Stimulated activated CD8-positive, alpha-beta memory T cell treated with anti-CD3 and anti-CD28 coated beads, Interleukin-15, amount 100 ng/mL, for 48 hours (primary cell): ENCODE measurements around the gene ABCC5.

Experiments
- DNase-seq, 2 donors: peaks; one replicate each; pipeline ENCODE4 v3.0.0-alpha.2; 2020; ENCODE audit warnings: low read depth in 2 of 2

The ABCC5 gene

GRCh38 chr3:183975981-183976662 lies 41.6 kb downstream of the ABCC5 start:
- DNase-seq = no peak

GRCh38 chr3:183968666-183969245 lies 48.9 kb downstream of the ABCC5 start:
- DNase-seq = no peak

GRCh38 chr3:183967693-183968092 lies 50.0 kb downstream of the ABCC5 start:
- DNase-seq = no peak

- DNase-seq = no peak
These were observed 51.3 kb downstream of the ABCC5 start for GRCh38 chr3:183966361-183966791.

GRCh38 chr3:183962807-183963206 lies 54.9 kb downstream of the ABCC5 start:
- no peak for DNase-seq

- no peak for DNase-seq
These were observed 58.5 kb downstream of the ABCC5 start for GRCh38 chr3:183959214-183959613.

GRCh38 chr3:183958775-183959174 lies 58.9 kb downstream of the ABCC5 start:
- no peak for DNase-seq

- DNase-seq = no peak
These were observed 59.5 kb downstream of the ABCC5 start for GRCh38 chr3:183958226-183958625.

- no peak for DNase-seq
These were observed 62.8 kb downstream of the ABCC5 start for GRCh38 chr3:183954875-183955274.

GRCh38 chr3:183953471-183954070 lies 64.1 kb downstream of the ABCC5 start:
- DNase-seq = no peak

- DNase-seq = no peak
These were observed 66.2 kb downstream of the ABCC5 start for GRCh38 chr3:183951459-183951858.

- no peak for DNase-seq
These were observed 68.0 kb downstream of the ABCC5 start for GRCh38 chr3:183949690-183950089.

GRCh38 chr3:183946037-183946436 lies 71.6 kb downstream of the ABCC5 start:
- no peak for DNase-seq

GRCh38 chr3:183944775-183945174 lies 72.9 kb downstream of the ABCC5 start:
- DNase-seq = no peak

GRCh38 chr3:183943739-183944138 lies 73.9 kb downstream of the ABCC5 start:
- no peak for DNase-seq

- DNase-seq = no peak
These were observed 76.5 kb downstream of the ABCC5 start for GRCh38 chr3:183941216-183941615.

- no peak for DNase-seq
These were observed 79.9 kb downstream of the ABCC5 start for GRCh38 chr3:183937601-183938286.

GRCh38 chr3:183933160-183933559 lies 84.5 kb downstream of the ABCC5 start:
- DNase-seq = no peak

- DNase-seq = no peak
These were observed 85.8 kb downstream of the ABCC5 start for GRCh38 chr3:183931881-183932280.

- no peak for DNase-seq
These were observed 87.6 kb downstream of the ABCC5 start for GRCh38 chr3:183930086-183930485.

GRCh38 chr3:183927059-183927458 lies 90.6 kb downstream of the ABCC5 start:
- DNase-seq = no peak

GRCh38 chr3:183924956-183925355 lies 92.7 kb downstream of the ABCC5 start:
- no peak for DNase-seq

- no peak for DNase-seq
These were observed 93.1 kb downstream of the ABCC5 start for GRCh38 chr3:183924543-183924942.
